Suprapubic skin (tissue), 4 donors: ENCODE results near the gene C6orf120. TPM values are rescaled to one million over a fixed set of nuclear protein-coding genes. Genes with fewer than 3 reads are reported as not detected.

ENCODE experiments used
- DNase-seq, 2 donors: peaks; one replicate each; pipeline ENCODE4 v3.0.0-alpha.2; 2019; ENCODE audit warnings: low spot score in 2 of 2
- H3K27ac ChIP-seq: fragments of 200-600 bp; sonication (generic); one replicate; pipeline ENCODE4 v1.5.1; 2019
- H3K27me3 ChIP-seq: fragments of 200-600 bp; sonication (generic); one replicate; pipeline ENCODE4 v1.5.1; 2019
- H3K36me3 ChIP-seq: fragments of 200-600 bp; sonication (generic); one replicate; pipeline ENCODE4 v1.5.1; 2019
- H3K4me1 ChIP-seq: fragments of 200-600 bp; sonication (generic); one replicate; pipeline ENCODE4 v1.5.1; 2019
- H3K4me3 ChIP-seq: fragments of 200-600 bp; sonication (generic); one replicate; pipeline ENCODE4 v1.5.1; 2019; ENCODE audit warnings: mild to moderate bottlenecking
- H3K9me3 ChIP-seq: fragments of 200-600 bp; sonication (generic); one replicate; pipeline ENCODE4 v1.5.1; 2019
- CTCF ChIP-seq, 2 donors: fragments of 200-600 bp in 1 of 2; fragments of 450-650 bp in 1 of 2; sonication (generic) in 1 of 2; IDR thresholded peaks; one replicate each; pipeline ENCODE4 v1.5.1; 2016 to 2019; ENCODE audit warnings: antibody characterized with exemption in 2 of 2, mild to moderate bottlenecking in 1 of 2, moderate library complexity in 1 of 2
- EP300 ChIP-seq: sonication (generic); formaldehyde crosslinking; IDR thresholded peaks from one replicate; pipeline ENCODE4 v1.6.1; 2017; ENCODE audit warnings: antibody characterized with exemption
- POLR2A ChIP-seq, 2 donors: fragments of 450-650 bp; IDR thresholded peaks; one replicate each; pipeline ENCODE4 v1.6.1; 2017; ENCODE audit warnings: antibody characterized with exemption in 2 of 2, mild to moderate bottlenecking in 2 of 2, moderate library complexity in 2 of 2
- POLR2AphosphoS5 ChIP-seq, 3 donors: sonication (generic); formaldehyde crosslinking; IDR thresholded peaks; one replicate each; pipeline ENCODE4 v1.6.1; 2017; ENCODE audit warnings: antibody characterized with exemption in 3 of 3
- WGBS: methylation state at CpG from one replicate; pipeline ENCODE4 v1.1.5; 2018; 5-methylcytosine and 5-hydroxymethylcytosine counted together
- total RNA-seq, 4 donors: library from RNA; depleted of rRNA; stranded (reverse); fragments of >200 nt; gene quantifications; one replicate each; pipeline ENCODE4 v1.1.0, GENCODE V29; 2016

C6orf120 gene
- total RNA-seq, 4 donors from 2014 or later = 19.4 to 23.1 (median 20.1) TPM

DNA sequence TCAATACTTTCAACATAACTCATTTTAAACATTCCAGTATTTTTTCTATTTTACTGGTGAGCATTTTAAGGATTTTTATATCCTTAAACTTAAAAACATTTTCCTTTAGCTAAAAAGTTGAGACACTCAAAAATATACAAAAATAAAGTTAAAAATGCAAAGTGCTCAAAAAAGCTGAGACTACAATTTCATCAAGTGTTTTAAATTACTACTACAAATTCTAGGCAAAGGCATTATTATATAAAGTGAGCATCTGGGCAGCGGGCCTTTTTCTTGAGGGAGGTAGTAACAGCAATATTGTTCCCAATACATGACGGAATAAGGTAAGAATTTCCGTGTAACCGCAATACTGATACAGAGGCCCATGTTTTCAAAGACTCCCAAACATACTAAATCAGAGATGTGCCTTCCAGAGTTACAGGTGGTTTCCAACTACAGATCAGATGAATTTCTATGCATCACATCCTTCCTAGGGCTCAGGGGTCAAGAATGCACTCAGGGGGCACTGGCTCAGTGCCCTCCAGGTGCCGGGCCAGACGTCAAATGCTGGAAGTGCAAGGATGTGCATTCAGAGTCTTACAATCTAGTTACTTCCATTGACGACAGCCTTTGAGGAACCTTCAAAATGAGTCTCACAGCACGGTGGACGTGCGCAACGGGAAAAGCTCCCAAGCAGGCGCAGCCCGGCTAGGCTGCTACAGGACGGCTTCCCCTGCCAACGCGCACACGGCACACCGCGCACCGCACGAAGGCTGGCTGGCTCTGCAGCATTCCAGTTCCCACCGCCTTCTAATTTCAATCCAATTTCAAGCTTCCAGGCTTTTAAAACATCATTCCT is 20.7 kb downstream of the C6orf120 start:
- H3K27ac ChIP-seq = peak overlapping the region; percentile 96
- DNase-seq = no peak
- H3K9me3 ChIP-seq = no peaks in the 10 kb centered on the region
- peak overlapping the region; percentile 91 for H3K4me3 ChIP-seq
- peaks cover 28% of the 10 kb centered on the region for H3K4me1 ChIP-seq
- H3K27me3 ChIP-seq = no peaks in the 10 kb centered on the region
- no peak for TF ChIP-seq CTCF (IDR thresholded peaks at IDR 0.05)
- no peak for TF ChIP-seq POLR2AphosphoS5 (IDR thresholded peaks at IDR 0.05)
- TF ChIP-seq POLR2A (IDR thresholded peaks at IDR 0.05) = no peak
- TF ChIP-seq EP300 = no peak
- 2% methylated on average over 22 of the region's 22 CpGs for WGBS
- H3K36me3 ChIP-seq = peaks cover under 1% of the 10 kb centered on the region

DNA sequence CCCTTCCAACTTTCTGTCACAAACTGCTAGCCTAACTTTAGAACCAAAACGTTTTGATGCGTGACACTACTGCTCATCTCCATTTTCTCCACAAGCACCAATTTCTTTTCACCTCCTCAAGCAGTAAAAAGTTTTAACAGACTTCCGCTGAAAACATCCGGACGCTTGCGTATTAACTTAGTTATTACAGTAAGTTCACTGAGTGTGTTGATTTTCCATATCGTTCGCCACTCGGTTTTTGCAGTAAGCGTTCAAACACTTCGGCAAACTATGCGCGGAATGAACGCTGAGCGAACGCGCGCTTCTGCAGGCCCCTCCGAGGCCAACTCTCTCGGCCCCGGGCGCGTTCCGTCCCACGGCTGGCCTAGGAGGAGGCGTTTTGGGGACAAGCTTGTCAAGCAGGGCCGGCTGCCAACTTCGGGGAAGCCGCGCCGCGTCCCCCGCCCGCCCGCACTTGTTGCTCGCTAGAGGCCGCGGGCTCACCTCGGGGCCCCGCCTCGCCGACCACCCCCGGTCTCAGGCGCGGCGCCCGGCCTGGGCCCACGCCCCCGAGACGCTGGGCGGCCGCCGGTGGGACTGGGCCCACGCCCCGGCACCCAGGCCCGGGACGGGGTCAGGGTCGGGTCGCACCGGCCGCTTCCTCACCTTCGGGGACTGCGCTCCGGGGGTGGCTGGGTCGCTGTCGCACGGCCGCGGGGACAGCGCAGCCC is 21.4 kb downstream of the C6orf120 start:
- no peaks in the 10 kb centered on the region for H3K9me3 ChIP-seq
- no peaks in the 10 kb centered on the region for H3K27me3 ChIP-seq
- H3K4me1 ChIP-seq = peaks cover 28% of the 10 kb centered on the region
- no peak for TF ChIP-seq EP300
- peak in 1 of 2 donors; percentile 25 for TF ChIP-seq POLR2A (IDR thresholded peaks at IDR 0.05)
- TF ChIP-seq POLR2AphosphoS5 (IDR thresholded peaks at IDR 0.05) = peak in 1 of 3 donors; percentile 26
- TF ChIP-seq CTCF (IDR thresholded peaks at IDR 0.05) = no peak
- no peaks in the 10 kb centered on the region for H3K36me3 ChIP-seq
- peak overlapping the region; percentile 91 for H3K4me3 ChIP-seq
- peak; percentile 91 to 92 for DNase-seq
- WGBS = under 1% methylated on average over 27 of the region's 70 CpGs
- peak overlapping the region; percentile 96 for H3K27ac ChIP-seq

DNA sequence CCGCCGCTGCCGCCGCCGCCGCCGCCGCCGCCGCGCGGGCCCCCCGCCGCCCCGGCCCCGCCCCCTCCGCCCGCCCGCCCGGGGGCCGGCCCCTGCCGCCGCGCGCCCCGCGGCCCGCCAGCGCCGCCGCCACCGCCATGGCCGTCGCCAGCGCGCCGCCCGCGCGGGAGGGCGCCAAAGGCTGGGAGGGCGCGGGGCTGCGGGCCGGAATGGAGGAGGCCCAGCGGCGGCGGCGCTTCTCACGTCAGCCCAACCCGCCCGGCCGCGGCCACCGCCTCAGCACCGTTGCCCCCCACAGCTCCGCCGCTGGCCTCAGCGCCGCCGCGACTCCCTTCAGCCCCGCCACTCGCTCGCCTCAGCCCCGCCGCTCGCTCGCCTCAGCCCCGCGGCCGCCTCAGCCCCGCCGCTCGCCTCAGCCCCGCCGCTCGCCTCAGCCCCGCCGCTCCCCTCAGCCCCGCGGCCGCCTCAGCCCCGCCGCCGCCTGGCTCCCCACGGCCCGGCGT is 22.1 kb downstream of the C6orf120 start:
- peak overlapping the region; percentile 96 for H3K27ac ChIP-seq
- TF ChIP-seq POLR2AphosphoS5 (IDR thresholded peaks at IDR 0.05) = no peak
- TF ChIP-seq POLR2A (IDR thresholded peaks at IDR 0.05) = peak in 1 of 2 donors; percentile 15
- H3K36me3 ChIP-seq = no peaks in the 10 kb centered on the region
- no peaks in the 10 kb centered on the region for H3K9me3 ChIP-seq
- no peak for DNase-seq
- no CpG with 5 or more reads among the region's 89 CpGs for WGBS
- H3K4me3 ChIP-seq = peak overlapping the region; percentile 91
- H3K27me3 ChIP-seq = no peaks in the 10 kb centered on the region
- peaks cover 28% of the 10 kb centered on the region for H3K4me1 ChIP-seq

DNA sequence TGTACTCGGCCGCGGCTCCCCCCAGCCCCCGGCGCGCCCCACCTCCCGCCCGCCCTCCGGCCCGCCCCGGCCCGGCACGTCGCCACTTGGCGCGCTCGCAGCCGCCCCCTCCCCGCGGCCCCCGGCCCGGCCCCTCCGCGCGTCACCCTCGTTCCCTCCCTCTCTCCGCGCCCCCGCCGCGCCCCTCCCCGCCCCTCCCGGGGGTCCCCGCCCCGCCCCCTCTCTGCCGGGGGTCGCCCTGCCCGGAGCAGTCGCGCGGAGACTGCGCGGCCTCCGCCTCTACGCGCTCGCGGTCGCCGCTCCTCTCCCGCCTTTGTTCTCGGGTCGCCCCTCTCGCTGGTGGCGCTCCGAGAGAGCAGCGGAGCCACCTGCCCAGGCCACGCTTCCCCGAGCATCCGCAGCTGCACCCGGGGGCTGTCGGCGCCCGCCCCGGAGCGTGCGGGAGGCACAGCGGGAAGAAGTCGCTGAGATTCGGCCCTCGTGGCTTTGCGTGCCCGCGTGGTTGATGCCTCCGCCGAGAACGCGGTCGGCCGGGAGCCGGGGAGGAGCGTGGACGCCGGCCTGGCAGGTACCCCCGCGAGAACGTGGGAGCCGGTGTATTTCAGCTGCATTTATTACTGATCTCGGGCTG is 22.7 kb downstream of the C6orf120 start, which contains the start of gene PHF10:
PHF10 (minus strand) TSS at position 7 of the 631 bp plus-strand sequence. CDS start 569 bp downstream, outside the sequence.
- peak; percentile 72 to 80 for DNase-seq
- Histone ChIP-seq H3K4me1 (peaks cover 28% of the 10 kb centered on the region), H3K9me3 (no peaks in the 10 kb centered on the region), H3K27ac (peak within 1 kb of the TSS; percentile 96), H3K27me3 (no peaks in the 10 kb centered on the region), H3K36me3 (no peaks in the 10 kb centered on the region), H3K4me3 (peak within 1 kb of the TSS; percentile 91)
- TF ChIP-seq CTCF (IDR thresholded peaks at IDR 0.05) = no peak
- 3% methylated on average over 6 of the region's 89 CpGs for WGBS

GRCh38 chr6:169725125-169726048 is 23.5 kb downstream of the C6orf120 start:
- Histone ChIP-seq H3K9me3 (no peaks in the 10 kb centered on the region), H3K4me3 (peak overlapping the region; percentile 91), H3K27me3 (no peaks in the 10 kb centered on the region), H3K4me1 (peaks cover 28% of the 10 kb centered on the region), H3K36me3 (no peaks in the 10 kb centered on the region), H3K27ac (peak overlapping the region; percentile 96)
- WGBS = 21% methylated on average over 29 of the region's 29 CpGs
- DNase-seq = peak; percentile 84 to 85
- no peak for TF ChIP-seq POLR2AphosphoS5 (IDR thresholded peaks at IDR 0.05)
- no peak for TF ChIP-seq EP300
- TF ChIP-seq CTCF (IDR thresholded peaks at IDR 0.05) = no peak
- no peak for TF ChIP-seq POLR2A (IDR thresholded peaks at IDR 0.05)
